HG03342 (cell line): Measurements from ENCODE around the gene PRR20A.
"Not testable (repeated sequence)": the region's sequence is repeated elsewhere in the genome, so short reads cannot be mapped to it uniquely, and the experiment has no call there.

ENCODE experiments used
- ATAC-seq: cut with Tn5 transposase; IDR thresholded peaks from one replicate; pipeline ENCODE4 v1.9.1; 2021; ENCODE audit warnings: mild to moderate bottlenecking, moderate library complexity; ENCODE audit not compliant: unreplicated experiment

PRR20A gene

DNA sequence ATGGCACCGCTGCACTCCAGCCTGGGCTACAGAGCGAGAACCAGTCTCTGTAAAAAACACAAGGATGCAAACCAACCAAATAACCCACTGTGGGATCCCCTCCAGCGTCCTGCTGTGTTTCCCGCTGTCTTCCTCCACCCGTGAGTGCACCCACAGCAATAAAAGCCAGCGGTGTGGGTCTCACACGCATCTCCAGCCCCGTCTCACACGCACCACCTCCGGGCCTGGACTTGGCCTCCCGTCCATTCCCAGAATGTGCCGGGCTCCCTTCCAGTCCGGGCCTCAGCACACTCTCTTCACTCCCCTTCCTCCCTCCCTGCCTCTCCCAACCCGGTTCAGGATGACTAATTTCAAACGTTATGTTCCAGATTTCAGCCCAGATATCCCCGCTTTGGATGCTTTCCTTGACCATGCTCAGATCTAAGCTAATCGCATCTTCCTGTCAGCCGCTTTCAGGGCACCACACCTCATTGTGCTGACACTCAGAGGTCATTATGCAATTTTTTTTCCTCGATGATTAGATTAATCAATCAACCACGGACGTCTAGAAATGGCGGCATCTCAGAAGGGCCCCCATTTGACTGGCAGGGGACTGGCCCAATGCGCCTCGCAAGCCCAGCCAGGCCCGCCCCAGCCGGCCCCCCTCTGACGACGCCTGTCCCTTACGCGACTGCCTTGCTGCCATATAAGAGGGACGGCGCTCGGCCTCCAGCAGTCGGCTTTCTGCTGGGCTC is at the start of gene PRR20A:
TSS of gene PRR20A (plus strand) at position 684 of the 734 bp plus-strand sequence. CDS start 387 bp downstream, outside the sequence.
- ATAC-seq: not testable (repeated sequence)

DNA sequence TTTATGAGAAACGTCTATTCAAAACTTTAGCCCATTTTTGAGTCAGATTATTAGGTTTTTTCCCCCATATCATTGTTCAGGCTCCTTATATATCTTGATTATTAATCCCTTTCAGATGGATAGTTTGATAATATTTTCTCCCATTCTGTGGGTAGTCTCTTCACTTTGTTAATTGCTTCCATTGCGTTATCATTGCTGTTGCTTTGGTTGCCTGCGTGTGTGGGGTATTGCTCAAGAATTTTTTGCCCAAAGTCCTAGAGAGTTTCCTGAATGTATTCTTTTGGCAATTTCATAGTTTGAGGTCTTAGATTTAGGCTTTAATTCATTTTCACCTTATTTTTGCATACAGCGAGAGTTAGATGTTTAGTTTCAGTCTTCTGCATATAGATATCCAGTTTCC is 25.8 kb upstream of the PRR20A start:
- no peak for ATAC-seq

DNA sequence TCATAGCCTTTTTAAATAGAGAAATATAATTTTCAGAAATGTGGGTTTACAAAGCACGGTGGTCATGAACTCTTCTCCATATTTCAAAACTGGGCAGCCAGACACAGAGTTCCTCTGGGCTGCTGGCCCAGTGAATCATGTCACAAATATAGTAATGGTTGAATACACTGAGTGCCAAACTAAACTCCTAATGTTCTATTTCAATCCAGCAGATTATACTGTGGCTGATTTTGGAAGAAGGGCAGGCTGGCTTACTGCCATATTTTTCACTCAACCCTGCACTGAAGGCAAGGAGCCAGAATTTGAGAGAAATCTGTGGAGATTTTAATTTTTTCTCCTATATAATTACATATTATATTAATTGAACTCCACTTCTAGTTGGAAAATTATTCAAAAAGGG is 17.0 kb upstream of the PRR20A start:
- no peak for ATAC-seq

DNA sequence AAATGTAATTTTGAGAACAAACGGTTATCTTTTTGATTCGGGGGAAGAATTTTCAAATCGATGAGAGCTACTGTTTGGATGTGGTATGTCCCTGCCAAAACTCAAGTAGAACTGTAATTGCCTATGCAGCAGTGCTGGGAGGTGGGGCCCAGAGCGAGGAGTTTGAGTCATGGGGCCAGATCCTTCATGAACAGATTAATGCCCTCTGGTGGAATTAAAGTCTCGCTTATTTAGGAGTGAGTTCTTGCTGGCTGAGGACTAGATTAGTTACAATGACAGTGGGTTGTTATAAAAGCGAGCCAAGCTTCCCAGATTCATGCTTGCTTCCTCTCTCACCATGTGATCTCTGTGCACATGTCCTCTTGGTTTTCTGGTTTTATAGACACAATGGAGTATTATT is 11.8 kb upstream of the PRR20A start:
- ATAC-seq: no peak

DNA sequence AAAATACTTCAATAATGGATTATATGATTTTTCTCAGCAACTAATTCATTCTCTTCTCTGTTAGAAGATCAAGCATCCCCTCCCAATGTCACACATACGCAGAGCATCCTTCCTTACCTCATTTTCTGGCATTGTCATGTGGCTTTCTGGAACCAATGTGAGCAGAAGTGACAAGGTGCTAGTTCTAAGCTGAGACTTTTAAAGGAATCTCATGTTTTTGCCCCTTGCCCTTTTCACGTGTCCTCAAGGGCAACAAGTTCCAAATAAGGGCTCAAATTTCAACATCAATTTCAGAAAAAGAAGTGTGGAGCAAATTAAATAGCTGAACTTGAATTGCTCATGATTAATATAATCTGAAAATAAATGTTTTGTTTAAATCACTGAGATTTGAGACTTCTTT is 4.6 kb upstream of the PRR20A start:
- no peak for ATAC-seq

DNA sequence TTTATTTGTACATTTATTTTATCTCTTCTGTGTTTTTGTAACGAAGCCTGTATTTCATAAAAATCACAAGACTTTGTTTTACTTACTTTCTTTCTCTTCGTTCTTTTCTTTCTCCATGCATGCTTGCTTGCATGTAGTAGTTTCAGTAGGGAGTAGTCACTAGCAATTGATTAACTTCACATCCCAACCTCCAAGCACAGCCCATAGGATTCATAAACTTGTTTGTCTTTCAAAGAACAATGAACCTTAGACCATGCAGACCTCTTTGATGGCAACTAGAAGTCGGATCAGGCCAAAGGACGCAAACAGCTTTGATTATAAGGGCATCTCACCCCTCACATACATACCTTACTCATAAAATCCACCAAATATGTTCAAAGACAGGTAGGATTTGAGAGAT is 3.1 kb upstream of the PRR20A start:
- ATAC-seq: no peak

DNA sequence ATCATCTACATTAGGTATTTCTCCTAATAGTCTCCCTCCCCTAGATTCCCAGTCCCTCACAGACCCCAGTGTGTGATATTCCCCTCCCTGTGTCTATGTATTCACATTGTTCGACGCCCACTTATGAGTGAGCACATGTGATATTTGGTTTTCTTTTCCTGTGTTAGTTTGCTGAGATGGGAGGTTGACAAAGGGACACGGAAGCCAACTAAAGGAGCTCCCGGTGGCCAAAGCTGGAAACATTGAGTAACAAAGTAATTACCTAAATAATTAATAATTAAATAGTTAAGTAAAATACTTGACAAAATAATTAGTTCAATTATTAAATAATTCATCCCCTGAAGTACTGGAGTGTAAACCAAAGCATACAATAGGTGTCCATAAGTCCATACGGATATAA is 1.7 kb upstream of the PRR20A start:
- ATAC-seq: no peak

DNA sequence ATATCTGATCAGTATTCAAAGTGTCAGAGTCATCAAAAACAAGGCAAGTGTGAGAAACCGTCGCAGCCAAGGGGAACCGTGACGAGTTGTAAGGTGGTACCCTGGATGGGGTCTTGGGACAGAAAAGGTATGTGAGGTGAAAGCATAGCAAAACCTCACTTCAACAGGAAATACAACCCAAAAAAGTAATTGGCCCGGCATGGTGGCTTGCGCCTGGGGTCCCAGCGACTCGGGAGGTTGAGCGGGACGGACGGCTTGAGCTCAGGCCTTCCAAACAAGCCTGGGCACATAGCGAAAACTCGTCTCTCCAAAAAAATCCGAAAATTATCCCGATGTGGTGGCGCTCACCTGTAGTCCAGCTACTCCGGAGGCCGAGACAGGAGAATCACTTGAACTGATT is 937 bp upstream of the PRR20A start:
- not testable (repeated sequence) for ATAC-seq

DNA sequence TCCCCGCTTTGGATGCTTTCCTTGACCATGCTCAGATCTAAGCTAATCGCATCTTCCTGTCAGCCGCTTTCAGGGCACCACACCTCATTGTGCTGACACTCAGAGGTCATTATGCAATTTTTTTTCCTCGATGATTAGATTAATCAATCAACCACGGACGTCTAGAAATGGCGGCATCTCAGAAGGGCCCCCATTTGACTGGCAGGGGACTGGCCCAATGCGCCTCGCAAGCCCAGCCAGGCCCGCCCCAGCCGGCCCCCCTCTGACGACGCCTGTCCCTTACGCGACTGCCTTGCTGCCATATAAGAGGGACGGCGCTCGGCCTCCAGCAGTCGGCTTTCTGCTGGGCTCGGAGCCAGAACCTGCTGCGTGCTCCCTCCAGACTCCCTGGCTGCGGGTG is 6.5 kb downstream of the PRR20A start, which contains the start of gene PRR20B:
TSS of gene PRR20B (plus strand) at position 301 of the 400 bp plus-strand sequence. CDS start 387 bp downstream, outside the sequence.
- ATAC-seq: not testable (repeated sequence)

DNA sequence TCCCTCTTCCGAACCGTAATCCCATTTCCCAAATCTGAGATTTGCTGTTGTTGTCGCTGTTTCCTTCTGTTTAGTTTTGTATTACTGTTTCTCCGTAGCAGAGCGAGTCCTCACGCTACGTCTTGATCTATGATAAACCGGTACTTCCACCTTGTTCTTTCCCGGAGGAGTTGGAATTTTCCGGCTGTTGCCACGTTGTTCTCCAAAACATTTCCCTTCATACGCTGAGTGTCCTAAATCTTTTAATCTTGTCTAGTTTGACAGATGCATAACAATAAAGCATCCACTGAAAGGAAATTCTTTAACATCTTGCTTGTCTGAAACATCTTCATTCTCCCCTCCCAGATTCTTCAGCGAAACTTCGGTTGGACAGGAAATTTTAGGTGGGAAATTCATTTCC is 7.4 kb downstream of the PRR20A start:
- not testable (repeated sequence) for ATAC-seq

DNA sequence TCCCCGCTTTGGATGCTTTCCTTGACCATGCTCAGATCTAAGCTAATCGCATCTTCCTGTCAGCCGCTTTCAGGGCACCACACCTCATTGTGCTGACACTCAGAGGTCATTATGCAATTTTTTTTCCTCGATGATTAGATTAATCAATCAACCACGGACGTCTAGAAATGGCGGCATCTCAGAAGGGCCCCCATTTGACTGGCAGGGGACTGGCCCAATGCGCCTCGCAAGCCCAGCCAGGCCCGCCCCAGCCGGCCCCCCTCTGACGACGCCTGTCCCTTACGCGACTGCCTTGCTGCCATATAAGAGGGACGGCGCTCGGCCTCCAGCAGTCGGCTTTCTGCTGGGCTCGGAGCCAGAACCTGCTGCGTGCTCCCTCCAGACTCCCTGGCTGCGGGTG is 13.0 kb downstream of the PRR20A start, which contains the start of gene PRR20C:
TSS of gene PRR20C (plus strand) at position 301 of the 400 bp plus-strand sequence. CDS start 387 bp downstream, outside the sequence.
- not testable (repeated sequence) for ATAC-seq

DNA sequence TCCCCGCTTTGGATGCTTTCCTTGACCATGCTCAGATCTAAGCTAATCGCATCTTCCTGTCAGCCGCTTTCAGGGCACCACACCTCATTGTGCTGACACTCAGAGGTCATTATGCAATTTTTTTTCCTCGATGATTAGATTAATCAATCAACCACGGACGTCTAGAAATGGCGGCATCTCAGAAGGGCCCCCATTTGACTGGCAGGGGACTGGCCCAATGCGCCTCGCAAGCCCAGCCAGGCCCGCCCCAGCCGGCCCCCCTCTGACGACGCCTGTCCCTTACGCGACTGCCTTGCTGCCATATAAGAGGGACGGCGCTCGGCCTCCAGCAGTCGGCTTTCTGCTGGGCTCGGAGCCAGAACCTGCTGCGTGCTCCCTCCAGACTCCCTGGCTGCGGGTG is 19.6 kb downstream of the PRR20A start, which contains the start of gene PRR20D:
TSS of gene PRR20D (plus strand) at position 301 of the 400 bp plus-strand sequence. CDS start 387 bp downstream, outside the sequence.
- not testable (repeated sequence) for ATAC-seq

DNA sequence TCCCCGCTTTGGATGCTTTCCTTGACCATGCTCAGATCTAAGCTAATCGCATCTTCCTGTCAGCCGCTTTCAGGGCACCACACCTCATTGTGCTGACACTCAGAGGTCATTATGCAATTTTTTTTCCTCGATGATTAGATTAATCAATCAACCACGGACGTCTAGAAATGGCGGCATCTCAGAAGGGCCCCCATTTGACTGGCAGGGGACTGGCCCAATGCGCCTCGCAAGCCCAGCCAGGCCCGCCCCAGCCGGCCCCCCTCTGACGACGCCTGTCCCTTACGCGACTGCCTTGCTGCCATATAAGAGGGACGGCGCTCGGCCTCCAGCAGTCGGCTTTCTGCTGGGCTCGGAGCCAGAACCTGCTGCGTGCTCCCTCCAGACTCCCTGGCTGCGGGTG is 26.2 kb downstream of the PRR20A start, which contains the start of gene PRR20E:
TSS of gene PRR20E (plus strand) at position 301 of the 400 bp plus-strand sequence. CDS start 387 bp downstream, outside the sequence.
- ATAC-seq: not testable (repeated sequence)

DNA sequence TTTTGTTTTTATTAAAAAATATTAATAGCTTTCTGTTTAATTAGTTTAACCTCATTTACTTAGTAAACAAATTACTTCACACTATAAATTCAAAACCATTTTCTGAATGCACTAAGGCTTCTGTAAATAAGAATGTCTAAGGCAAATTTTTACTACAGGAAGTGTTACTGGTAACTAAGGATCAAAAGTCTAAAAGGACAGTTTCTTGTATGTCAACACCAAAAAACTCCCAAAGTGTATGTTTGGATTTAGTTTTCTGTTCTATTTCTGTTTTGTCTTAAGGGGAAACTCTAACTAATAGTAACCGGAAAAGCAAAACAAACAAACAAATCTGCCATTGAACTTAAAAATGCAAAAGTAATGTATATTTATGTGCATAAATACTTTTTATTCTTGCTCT is 50.9 kb downstream of the PRR20A start:
- no peak for ATAC-seq
